Fibroblast of lung (primary cell): ENCODE measurements around the gene FHDC1. TPM values are rescaled to one million over a fixed set of nuclear protein-coding genes. Genes with fewer than 3 reads are reported as not detected.

Source experiments
- DNase-seq, 2 donors: peaks; one replicate each; pipeline versions ENCODE4 v3.0.0 to v3.0.0-alpha.2; 2010; ENCODE audit warnings: low read depth in 2 of 2
- H2AFZ ChIP-seq: 2 replicates; pipeline ENCODE4 v1.5.1; 2012; ENCODE audit warnings: low read length, control low read depth, inconsistent platforms
- H3K27ac ChIP-seq: 2 replicates; pipeline ENCODE4 v1.5.1; 2011; ENCODE audit warnings: low read length, control low read depth; ENCODE audit not compliant: insufficient read depth
- H3K27me3 ChIP-seq: 2 replicates; pipeline ENCODE4 v1.5.1; 2011; ENCODE audit warnings: mild to moderate bottlenecking, low read length; ENCODE audit not compliant: control insufficient read depth, insufficient read depth
- H3K36me3 ChIP-seq: 2 replicates; pipeline ENCODE4 v1.5.1; 2011; ENCODE audit warnings: low read length; ENCODE audit not compliant: control insufficient read depth, insufficient read depth
- H3K4me1 ChIP-seq: 2 replicates; pipeline ENCODE4 v1.5.1; 2011; ENCODE audit warnings: low read length; ENCODE audit not compliant: control insufficient read depth, insufficient read depth; ENCODE audit errors: extremely low read depth
- H3K4me2 ChIP-seq: 2 replicates; pipeline ENCODE4 v1.5.1; 2011; ENCODE audit warnings: low read length, control low read depth; ENCODE audit not compliant: insufficient read depth; ENCODE audit errors: extremely low read depth
- H3K4me3 ChIP-seq, 4 experiments: fragments of 200-600 bp in 1 of 4; sonication (generic) in 1 of 4; replicated peaks in 1 of 4; 2 replicates each; pipeline ENCODE4 v1.5.1; 2011 to 2016; ENCODE audit warnings: low read length in 4 of 4, low read depth in 3 of 4, mild to moderate bottlenecking in 3 of 4, control low read depth in 2 of 4, inconsistent platforms in 1 of 4, mixed read lengths in 1 of 4; ENCODE audit not compliant: insufficient read depth in 1 of 4; ENCODE audit errors: control extremely low read depth in 1 of 4
- H3K79me2 ChIP-seq: 2 replicates; pipeline ENCODE4 v1.5.1; 2012; ENCODE audit warnings: mild to moderate bottlenecking, low read length, inconsistent platforms; ENCODE audit not compliant: control insufficient read depth, insufficient read depth
- H3K9ac ChIP-seq: 2 replicates; pipeline ENCODE4 v1.5.1; 2011; ENCODE audit warnings: mild to moderate bottlenecking, low read length, control low read depth; ENCODE audit not compliant: insufficient read depth
- H3K9me3 ChIP-seq: 2 replicates; pipeline ENCODE4 v1.5.1; 2012; ENCODE audit warnings: low read depth, low read length; ENCODE audit not compliant: control insufficient read depth, insufficient read depth
- H4K20me1 ChIP-seq: 2 replicates; pipeline ENCODE4 v1.5.1; 2011; ENCODE audit warnings: low read length; ENCODE audit not compliant: control insufficient read depth, insufficient read depth; ENCODE audit errors: extremely low read depth
- EZH2 ChIP-seq: IDR thresholded peaks from 2 replicates; pipeline ENCODE4 v1.5.1; 2012; ENCODE audit warnings: low read length, control low read depth, mild to moderate bottlenecking; ENCODE audit errors: missing control alignments
- polyA plus RNA-seq, 2 donors: library from polyadenylated mRNA; depleted of rRNA in 1 of 2; stranded (reverse) in 1 of 2; unstranded in 1 of 2; fragments of >200 nt; gene quantifications; 2 replicates each; pipeline ENCODE4 v1.2.1, GENCODE V29; 2011 to 2012; ENCODE audit warnings: missing spikeins in 1 of 2
- total RNA-seq: library from RNA; depleted of rRNA; stranded (reverse); fragments of >200 nt; gene quantifications from 2 replicates; pipeline ENCODE4 v1.2.1, GENCODE V29; 2014
- TF ChIP-seq, protein P1 (sequence below), 2 donors: IDR thresholded peaks in 1 of 2; conservative IDR thresholded peaks in 1 of 2; 1 replicate in 1 of 2; 2 replicates in 1 of 2; pipeline ENCODE4 v1.5.1; 2011 to 2012; ENCODE audit warnings: low read length in 2 of 2, control low read depth in 1 of 2, inconsistent platforms in 1 of 2, low read depth in 1 of 2, mild to moderate bottlenecking in 1 of 2

The FHDC1 gene
- total and polyA plus RNA-seq, 2 donors (not counting 1 experiment from before 2014, with no cell fraction given): 0.14 to 0.33 TPM

DNA sequence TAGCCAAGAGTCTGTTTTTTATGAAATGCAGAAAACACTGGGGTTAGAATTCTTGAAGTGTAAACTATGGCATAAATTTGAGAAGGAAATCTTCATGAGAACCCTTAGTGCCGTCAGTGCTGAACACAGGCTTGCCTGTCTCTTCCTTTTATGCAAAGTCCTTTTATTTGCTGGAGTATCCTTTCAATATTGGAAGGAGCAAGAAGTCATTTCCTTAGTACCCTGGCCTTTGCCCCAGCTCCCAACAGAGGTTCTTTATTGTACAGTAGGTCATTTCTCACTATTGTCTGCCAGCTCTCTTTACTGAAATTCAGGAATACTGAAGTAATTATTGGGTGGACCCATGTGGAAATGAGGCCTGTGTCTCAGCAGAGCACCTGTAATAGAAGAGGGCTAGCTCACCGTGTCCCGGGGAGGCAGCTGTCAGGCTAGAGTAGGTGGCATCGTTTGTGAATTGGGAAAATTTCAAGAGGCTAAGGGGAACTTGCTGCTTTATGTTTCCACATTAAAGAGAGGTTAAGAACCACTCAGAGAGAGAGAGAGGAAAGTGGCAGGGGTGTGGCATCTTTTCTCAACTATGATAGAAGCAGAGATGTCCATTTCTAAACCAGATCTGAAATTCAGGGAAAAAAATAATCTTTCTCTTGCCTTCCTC, 8.7 kb downstream of the FHDC1 start:
- Histone ChIP-seq H3K4me1 (peaks cover 3% of the 10 kb centered on the region), H3K27me3 (peaks cover 4% of the 10 kb centered on the region), H3K36me3 (no peaks in the 10 kb centered on the region), H3K27ac (no peak overlapping the region), H2AFZ (no peak overlapping the region), H3K79me2 (no peaks in the 10 kb centered on the region), H4K20me1 (no peaks in the 10 kb centered on the region), H3K4me2 (no peak overlapping the region), H3K9me3 (no peaks in the 10 kb centered on the region), H3K4me3 (no peak overlapping the region), H3K9ac (no peak overlapping the region)
- DNase-seq: no peak
- no peak for TF ChIP-seq EZH2
- TF ChIP-seq, protein P1, sequence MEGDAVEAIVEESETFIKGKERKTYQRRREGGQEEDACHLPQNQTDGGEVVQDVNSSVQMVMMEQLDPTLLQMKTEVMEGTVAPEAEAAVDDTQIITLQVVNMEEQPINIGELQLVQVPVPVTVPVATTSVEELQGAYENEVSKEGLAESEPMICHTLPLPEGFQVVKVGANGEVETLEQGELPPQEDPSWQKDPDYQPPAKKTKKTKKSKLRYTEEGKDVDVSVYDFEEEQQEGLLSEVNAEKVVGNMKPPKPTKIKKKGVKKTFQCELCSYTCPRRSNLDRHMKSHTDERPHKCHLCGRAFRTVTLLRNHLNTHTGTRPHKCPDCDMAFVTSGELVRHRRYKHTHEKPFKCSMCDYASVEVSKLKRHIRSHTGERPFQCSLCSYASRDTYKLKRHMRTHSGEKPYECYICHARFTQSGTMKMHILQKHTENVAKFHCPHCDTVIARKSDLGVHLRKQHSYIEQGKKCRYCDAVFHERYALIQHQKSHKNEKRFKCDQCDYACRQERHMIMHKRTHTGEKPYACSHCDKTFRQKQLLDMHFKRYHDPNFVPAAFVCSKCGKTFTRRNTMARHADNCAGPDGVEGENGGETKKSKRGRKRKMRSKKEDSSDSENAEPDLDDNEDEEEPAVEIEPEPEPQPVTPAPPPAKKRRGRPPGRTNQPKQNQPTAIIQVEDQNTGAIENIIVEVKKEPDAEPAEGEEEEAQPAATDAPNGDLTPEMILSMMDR (conservative IDR thresholded peaks at IDR 0.05 in 1 of 2, IDR thresholded peaks at IDR 0.05 in 1 of 2; ENCODE audit: low read depth in 1 of 2, low read length in 2 of 2): no peak

DNA sequence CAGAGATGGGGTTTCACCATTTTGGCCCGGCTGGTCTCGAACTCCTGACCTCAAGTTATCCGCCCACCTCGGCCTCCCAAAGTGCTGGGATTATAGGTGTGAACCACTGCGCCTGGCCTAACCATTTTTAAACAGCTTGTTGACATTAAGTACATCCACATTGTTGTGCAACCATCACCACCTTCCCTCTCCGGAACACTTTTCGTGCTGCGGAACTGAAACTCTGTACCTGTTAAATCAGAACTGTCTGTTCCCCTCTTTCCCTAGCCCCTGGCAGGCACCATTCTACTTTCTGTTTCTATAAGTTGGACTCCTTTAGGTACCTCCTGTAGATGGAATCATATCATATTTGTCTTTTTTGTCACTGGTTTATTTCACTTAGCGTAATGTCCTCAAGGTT, 9.5 kb downstream of the FHDC1 start:
- Histone ChIP-seq H3K9me3 (no peaks in the 10 kb centered on the region), H3K27me3 (peaks cover 3% of the 10 kb centered on the region), H3K36me3 (no peaks in the 10 kb centered on the region), H3K79me2 (no peaks in the 10 kb centered on the region), H3K4me2 (no peak overlapping the region), H3K4me1 (peaks cover 3% of the 10 kb centered on the region), H3K27ac (no peak overlapping the region), H2AFZ (no peak overlapping the region), H3K4me3 (no peak overlapping the region), H3K9ac (no peak overlapping the region), H4K20me1 (no peaks in the 10 kb centered on the region)
- TF ChIP-seq EZH2: no peak
- TF ChIP-seq, protein P1 (conservative IDR thresholded peaks at IDR 0.05 in 1 of 2, IDR thresholded peaks at IDR 0.05 in 1 of 2; ENCODE audit: low read depth in 1 of 2, low read length in 2 of 2): no peak
- DNase-seq: no peak

DNA sequence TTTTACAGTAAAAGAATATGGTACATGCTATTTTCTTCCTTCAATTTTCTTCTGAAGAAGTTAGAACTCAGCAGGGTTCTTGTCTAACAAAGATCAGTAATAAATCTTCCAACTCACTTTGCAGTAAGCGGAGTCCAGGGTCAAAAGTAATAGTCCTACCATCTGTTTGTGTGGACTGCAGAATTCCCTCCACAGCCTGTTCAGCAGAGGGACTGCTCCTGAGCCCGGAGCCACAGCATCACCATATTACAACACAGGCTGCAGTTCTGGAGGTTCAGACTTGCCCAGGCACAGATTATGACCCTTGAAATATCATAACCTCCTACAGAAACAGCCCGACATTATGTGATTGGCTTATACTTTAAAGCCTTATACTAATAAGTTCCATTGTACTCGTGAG, 10.3 kb downstream of the FHDC1 start:
- H3K9ac ChIP-seq: no peak overlapping the region

More for the DNA sequence above, 10.3 kb downstream of the FHDC1 start:
- H3K79me2 ChIP-seq: no peaks in the 10 kb centered on the region
- peaks cover 3% of the 10 kb centered on the region for H3K27me3 ChIP-seq
- H2AFZ ChIP-seq: no peak overlapping the region
- no peak for TF ChIP-seq EZH2
- TF ChIP-seq, protein P1 (conservative IDR thresholded peaks at IDR 0.05 in 1 of 2, IDR thresholded peaks at IDR 0.05 in 1 of 2; ENCODE audit: low read depth in 1 of 2, low read length in 2 of 2): no peak
- no peak overlapping the region for H3K27ac ChIP-seq
- H3K4me1 ChIP-seq: peaks cover 4% of the 10 kb centered on the region
- no peaks in the 10 kb centered on the region for H3K9me3 ChIP-seq
- H4K20me1 ChIP-seq: no peaks in the 10 kb centered on the region
- no peak overlapping the region for H3K4me2 ChIP-seq
- no peak for DNase-seq
- no peak overlapping the region for H3K4me3 ChIP-seq
- no peaks in the 10 kb centered on the region for H3K36me3 ChIP-seq
